GM19372 (cell line): ENCODE results near the gene PARP8.

Source experiments
- ATAC-seq: cut with Tn5 transposase; IDR thresholded peaks from one replicate; pipeline ENCODE4 v1.9.1; 2021; ENCODE audit warnings: mild to moderate bottlenecking, low read depth, moderate library complexity; ENCODE audit not compliant: unreplicated experiment

Gene PARP8

GRCh38 chr5:50878470-50878869 is 212.0 kb downstream of the PARP8 start:
- no peak for ATAC-seq

- no peak for ATAC-seq
Measured at GRCh38 chr5:50881407-50881806, 215.0 kb downstream of the PARP8 start.

GRCh38 chr5:50886657-50887345 is 220.4 kb downstream of the PARP8 start:
- ATAC-seq: no peak

- no peak for ATAC-seq
Measured at GRCh38 chr5:50887889-50888633, 221.6 kb downstream of the PARP8 start.

GRCh38 chr5:50888751-50889150 is 222.3 kb downstream of the PARP8 start:
- no peak for ATAC-seq

- ATAC-seq: no peak
Measured at GRCh38 chr5:50889790-50890189, 223.4 kb downstream of the PARP8 start.
